ENCODE measurements around the gene RREB1.
A peak's percentile ranks its signal among the peaks of the same experiment; 100 is the strongest.

Gene RREB1

DNA sequence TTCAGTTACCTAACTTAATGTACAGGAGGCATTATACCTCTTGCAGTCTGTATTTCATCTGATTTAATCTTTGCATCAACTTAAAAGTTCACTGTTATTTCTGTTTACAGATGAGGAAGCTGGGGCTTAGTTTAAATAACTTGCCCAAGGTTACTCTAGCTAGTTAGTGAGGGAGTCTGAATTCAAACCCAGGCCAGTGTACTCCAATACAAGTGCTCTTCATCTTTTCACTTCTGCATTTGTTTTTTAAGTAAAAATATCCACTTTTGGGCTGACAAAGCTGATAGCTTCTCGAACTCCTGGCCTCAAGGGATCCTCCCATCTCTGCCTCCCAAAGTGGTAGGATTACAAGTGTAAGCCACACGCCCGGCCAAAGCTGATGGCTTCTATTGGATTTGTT, 23.6 kb downstream of the RREB1 start:
- Histone ChIP-seq H3K27me3 (no peaks in the 10 kb centered on the region), H3K27ac (peak overlapping the region; percentile 41), H3K4me1 (ENCODE audit: control insufficient read depth in 1 of 2, insufficient read depth in 1 of 2, low read depth in 1 of 2, low read length in 1 of 2) (peaks cover 33 to 41% of the 10 kb centered on the region in 2 experiments), H3K9me3 (no peaks in the 10 kb centered on the region), H3K36me3 (no peaks in the 10 kb centered on the region), H3K4me3 (ENCODE audit: low read depth in 1 of 2, low read length in 1 of 2) (no peak overlapping the region)
- TF ChIP-seq, protein P1, sequence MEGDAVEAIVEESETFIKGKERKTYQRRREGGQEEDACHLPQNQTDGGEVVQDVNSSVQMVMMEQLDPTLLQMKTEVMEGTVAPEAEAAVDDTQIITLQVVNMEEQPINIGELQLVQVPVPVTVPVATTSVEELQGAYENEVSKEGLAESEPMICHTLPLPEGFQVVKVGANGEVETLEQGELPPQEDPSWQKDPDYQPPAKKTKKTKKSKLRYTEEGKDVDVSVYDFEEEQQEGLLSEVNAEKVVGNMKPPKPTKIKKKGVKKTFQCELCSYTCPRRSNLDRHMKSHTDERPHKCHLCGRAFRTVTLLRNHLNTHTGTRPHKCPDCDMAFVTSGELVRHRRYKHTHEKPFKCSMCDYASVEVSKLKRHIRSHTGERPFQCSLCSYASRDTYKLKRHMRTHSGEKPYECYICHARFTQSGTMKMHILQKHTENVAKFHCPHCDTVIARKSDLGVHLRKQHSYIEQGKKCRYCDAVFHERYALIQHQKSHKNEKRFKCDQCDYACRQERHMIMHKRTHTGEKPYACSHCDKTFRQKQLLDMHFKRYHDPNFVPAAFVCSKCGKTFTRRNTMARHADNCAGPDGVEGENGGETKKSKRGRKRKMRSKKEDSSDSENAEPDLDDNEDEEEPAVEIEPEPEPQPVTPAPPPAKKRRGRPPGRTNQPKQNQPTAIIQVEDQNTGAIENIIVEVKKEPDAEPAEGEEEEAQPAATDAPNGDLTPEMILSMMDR (IDR thresholded peaks at IDR 0.05): no peak

DNA sequence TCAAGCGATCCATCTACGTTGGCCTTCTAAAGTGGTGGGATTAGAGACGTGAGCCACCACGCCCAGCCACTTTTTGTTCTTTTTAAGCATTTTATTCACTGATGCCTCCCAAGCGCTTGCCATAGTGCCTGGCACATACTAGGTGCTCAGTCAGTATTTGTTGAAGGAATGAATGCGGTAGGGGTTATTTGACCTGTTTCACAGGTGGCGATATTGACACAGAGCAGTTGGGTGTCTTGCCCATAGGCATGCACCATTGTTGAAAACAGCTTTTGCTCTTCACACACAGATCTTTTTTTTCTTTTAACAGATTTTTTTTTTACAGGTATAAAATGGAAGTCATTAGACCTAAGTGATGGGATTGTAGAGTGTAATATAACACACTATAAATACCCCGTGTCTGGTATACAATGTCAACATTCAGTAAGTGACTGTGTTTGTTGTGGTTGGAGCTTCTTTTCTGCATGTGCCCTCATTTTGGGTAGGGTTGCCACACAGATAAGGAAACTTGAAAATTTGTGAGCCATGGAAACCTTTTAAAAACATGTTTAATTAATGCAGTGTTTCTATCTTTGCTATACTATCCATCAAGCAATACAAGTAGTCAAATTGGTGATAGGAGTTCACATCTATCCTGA, 24.8 kb downstream of the RREB1 start:
- Histone ChIP-seq H3K4me3 (ENCODE audit: low read depth in 1 of 2, low read length in 1 of 2) (no peak overlapping the region), H3K9me3 (no peaks in the 10 kb centered on the region), H3K27me3 (no peaks in the 10 kb centered on the region), H3K4me1 (ENCODE audit: control insufficient read depth in 1 of 2, insufficient read depth in 1 of 2, low read depth in 1 of 2, low read length in 1 of 2) (peaks cover 33 to 41% of the 10 kb centered on the region in 2 experiments), H3K36me3 (no peaks in the 10 kb centered on the region), H3K27ac (no peak overlapping the region)
- TF ChIP-seq, protein P1 (IDR thresholded peaks at IDR 0.05): no peak

DNA sequence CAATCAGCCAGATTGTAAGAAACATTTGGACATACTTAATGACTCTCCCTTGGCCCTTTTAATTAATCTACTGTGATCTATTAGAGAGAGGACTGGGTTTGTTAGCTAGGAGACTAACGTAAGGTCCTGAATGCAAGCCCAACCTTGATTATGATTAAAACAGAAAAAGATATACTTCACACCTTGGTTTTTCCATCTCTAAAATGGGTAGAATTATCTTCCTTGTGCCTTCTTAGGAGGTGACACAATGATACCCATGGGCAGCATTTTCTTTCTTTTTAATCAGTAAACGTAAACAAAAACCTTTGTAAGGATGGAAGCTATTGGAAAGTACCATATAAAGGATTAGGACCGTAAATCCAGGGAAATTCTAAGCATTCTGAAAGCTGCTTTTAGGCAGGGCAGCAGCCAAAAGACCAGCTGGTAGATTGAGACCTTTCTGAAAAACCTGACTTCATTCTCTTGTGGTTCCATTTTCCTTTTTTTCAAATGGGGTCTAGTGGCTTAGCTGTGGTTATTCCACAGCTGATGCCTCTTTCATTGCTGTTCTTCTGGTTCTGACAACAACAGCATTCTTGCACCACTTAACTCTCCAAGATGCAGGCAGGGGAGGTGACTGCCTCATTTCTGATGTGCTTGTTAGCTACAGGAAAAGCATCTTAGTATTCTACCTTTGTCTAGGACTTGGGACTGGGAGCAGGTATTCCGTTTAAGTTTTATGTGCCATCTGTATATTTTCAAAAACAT, 27.4 kb downstream of the RREB1 start:
- Histone ChIP-seq H3K4me1 (ENCODE audit: control insufficient read depth in 1 of 2, insufficient read depth in 1 of 2, low read depth in 1 of 2, low read length in 1 of 2) (peaks cover 35% of the 10 kb centered on the region in 2 experiments), H3K27me3 (no peaks in the 10 kb centered on the region), H3K36me3 (no peaks in the 10 kb centered on the region), H3K27ac (peak overlapping the region; percentile 2), H3K4me3 (ENCODE audit: low read depth in 1 of 2, low read length in 1 of 2) (no peak overlapping the region), H3K9me3 (no peaks in the 10 kb centered on the region)
- TF ChIP-seq, protein P1 (IDR thresholded peaks at IDR 0.05): no peak

DNA sequence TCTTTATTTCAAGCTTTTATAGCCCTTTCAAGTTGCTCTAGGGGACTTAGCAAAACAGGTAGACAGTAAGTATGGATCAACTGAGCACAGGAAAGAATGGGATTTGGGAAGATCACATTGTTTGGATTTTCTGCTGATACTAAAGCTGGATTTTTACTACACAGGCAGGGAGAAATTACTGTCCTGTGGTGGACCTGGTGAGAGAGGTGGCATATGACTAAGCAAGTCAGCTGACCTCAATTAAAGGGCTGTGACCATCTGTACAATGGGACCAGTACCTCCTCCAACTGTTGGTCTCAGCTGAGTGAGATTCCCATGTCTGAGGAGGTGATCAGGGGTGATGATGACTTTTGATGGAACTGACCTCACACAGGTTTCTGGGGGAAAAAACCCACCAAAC, 28.0 kb downstream of the RREB1 start:
- TF ChIP-seq, protein P1 (IDR thresholded peaks at IDR 0.05): no peak
- Histone ChIP-seq H3K4me1 (ENCODE audit: control insufficient read depth in 1 of 2, insufficient read depth in 1 of 2, low read depth in 1 of 2, low read length in 1 of 2) (peaks cover 37% of the 10 kb centered on the region in 2 experiments), H3K27ac (peak overlapping the region; percentile 2)

DNA sequence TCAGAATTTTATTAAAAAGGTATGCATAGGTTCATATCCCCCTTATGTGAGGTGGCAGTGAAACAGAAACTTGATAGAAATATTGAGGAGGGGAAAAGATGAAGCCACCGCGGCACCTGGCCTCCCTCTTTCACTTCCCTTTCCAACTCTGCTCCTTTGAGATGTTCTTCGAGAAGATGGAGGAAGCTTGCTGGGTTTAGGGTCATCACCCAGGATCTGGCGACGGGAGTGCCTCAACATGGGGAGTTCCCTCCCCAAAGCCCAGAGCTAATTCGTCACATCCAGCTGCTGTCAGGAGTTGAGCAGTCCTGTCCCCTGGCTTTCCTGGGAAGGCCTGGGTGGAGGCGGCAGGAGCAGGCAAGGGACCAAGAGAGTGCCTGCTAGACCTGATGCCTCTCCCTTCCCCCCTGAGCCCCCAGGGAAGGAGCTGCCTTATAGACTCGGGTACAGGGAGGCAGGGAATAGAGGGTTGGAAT, 29.1 kb downstream of the RREB1 start:
- TF ChIP-seq, protein P1 (IDR thresholded peaks at IDR 0.05): no peak
- peaks cover 44 to 46% of the 10 kb centered on the region in 2 experiments for H3K4me1 ChIP-seq (ENCODE audit: control insufficient read depth in 1 of 2, insufficient read depth in 1 of 2, low read depth in 1 of 2, low read length in 1 of 2)

More for the DNA sequence above, 28.0 kb downstream of the RREB1 start:
- Histone ChIP-seq H3K27me3 (no peaks in the 10 kb centered on the region), H3K9me3 (no peaks in the 10 kb centered on the region), H3K36me3 (no peaks in the 10 kb centered on the region), H3K4me3 (ENCODE audit: low read depth in 1 of 2, low read length in 1 of 2) (no peak overlapping the region)

More for the DNA sequence above, 29.1 kb downstream of the RREB1 start:
- Histone ChIP-seq H3K4me3 (ENCODE audit: low read depth in 1 of 2, low read length in 1 of 2) (peak overlapping the region; percentile 46 to 50), H3K9me3 (no peaks in the 10 kb centered on the region), H3K36me3 (no peaks in the 10 kb centered on the region), H3K27ac (peak overlapping the region; percentile 64), H3K27me3 (no peaks in the 10 kb centered on the region)
